Endothelial cell of umbilical vein (primary cell): ENCODE data around the gene RBM43. TPM values are rescaled to one million over a fixed set of nuclear protein-coding genes. Genes with fewer than 3 reads are reported as not detected.

ENCODE experiments used
- BruUV-seq: library from RNA; stranded (reverse); fragments of 400-500 nt; replicated peaks from 2 replicates; lab custom pipeline; 2021; lab: Mats Ljungman, UMichigan
- CTCF ChIA-PET: fragments of 300-600, 350-600 bp; sonication (Branson Sonifier 250); formaldehyde crosslinking; loops from one replicate; lab custom pipeline; 2021; ENCODE audit warnings: antibody characterized with exemption, inconsistent platforms; lab: Charles Lee
- POLR2A ChIA-PET: fragments of 300-600, 350-600 bp; sonication (Branson Sonifier 250); formaldehyde crosslinking; loops from one replicate; lab custom pipeline; 2021; ENCODE audit warnings: antibody characterized with exemption, inconsistent platforms; lab: Charles Lee
- DNase-seq: peaks from one replicate; pipeline ENCODE4 v3.0.0-alpha.2; 2011; ENCODE audit warnings: low read depth, low spot score
- FAIRE-seq: peaks from 2 replicates; lab custom pipeline; 2011; peaks lifted over from hg19 to GRCh38; lab: Jason Lieb, UNC
- H2AFZ ChIP-seq: 2 replicates; pipeline ENCODE4 v1.6.0; 2012; ENCODE audit warnings: low read depth, low read length, control low read depth, inconsistent platforms
- H3K27ac ChIP-seq: 2 replicates; pipeline ENCODE4 v1.5.1; 2011; ENCODE audit warnings: low read depth, mild to moderate bottlenecking, control low read depth, low read length, moderate library complexity; ENCODE audit not compliant: insufficient read depth
- H3K27me3 ChIP-seq, 2 experiments: 2 replicates each; pipeline versions ENCODE4 v1.6.0 to v1.6.1; 2011; ENCODE audit warnings: low read length in 2 of 2, mixed read lengths in 1 of 2; ENCODE audit not compliant: control insufficient read depth in 2 of 2, insufficient read depth in 2 of 2
- H3K36me3 ChIP-seq, 2 experiments: 2 replicates in 1 of 2; 3 replicates in 1 of 2; pipeline ENCODE4 v1.5.1; 2011; ENCODE audit warnings: low read length in 2 of 2, mild to moderate bottlenecking in 1 of 2, moderate library complexity in 1 of 2; ENCODE audit not compliant: control insufficient read depth in 2 of 2, insufficient read depth in 2 of 2; ENCODE audit errors: extremely low read depth in 1 of 2
- H3K4me1 ChIP-seq: 3 replicates; pipeline ENCODE4 v1.5.1; 2011; ENCODE audit warnings: mild to moderate bottlenecking, low read length; ENCODE audit not compliant: control insufficient read depth, insufficient read depth; ENCODE audit errors: extremely low read depth
- H3K4me2 ChIP-seq: 2 replicates; pipeline ENCODE4 v1.6.1; 2011; ENCODE audit warnings: low read length, control low read depth, mixed read lengths; ENCODE audit not compliant: insufficient read depth
- H3K4me3 ChIP-seq, 3 experiments: fragments of 200-600 bp in 1 of 3; sonication (generic), shearing (Covaris generic) in 1 of 3; replicated peaks in 1 of 3; 2 replicates each; pipeline ENCODE4 v1.5.1; 2011 to 2016; ENCODE audit warnings: control low read depth in 3 of 3, low read length in 3 of 3, mild to moderate bottlenecking in 2 of 3, inconsistent platforms in 1 of 3, low read depth in 1 of 3, moderate library complexity in 1 of 3; ENCODE audit not compliant: insufficient read depth in 1 of 3
- H3K79me2 ChIP-seq: 2 replicates; pipeline ENCODE4 v1.6.0; 2012; ENCODE audit warnings: low read length, inconsistent platforms; ENCODE audit not compliant: control insufficient read depth, insufficient read depth
- H3K9ac ChIP-seq: replicated peaks from 2 replicates; pipeline ENCODE3; 2011; ENCODE audit warnings: low read length, control low read depth; ENCODE audit not compliant: insufficient read depth; ENCODE audit errors: extremely low read depth
- H3K9me1 ChIP-seq: replicated peaks from 3 replicates; pipeline ENCODE4 v1.6.0; 2011; ENCODE audit warnings: mild to moderate bottlenecking, low read length; ENCODE audit not compliant: control insufficient read depth, insufficient read depth; ENCODE audit errors: extremely low read depth
- H3K9me3 ChIP-seq: replicated peaks from 2 replicates; pipeline ENCODE4 v1.5.1; 2012; ENCODE audit warnings: low read length, inconsistent platforms; ENCODE audit not compliant: control insufficient read depth, insufficient read depth
- H4K20me1 ChIP-seq: replicated peaks from 2 replicates; pipeline ENCODE3; 2011; ENCODE audit warnings: mild to moderate bottlenecking, low read length; ENCODE audit not compliant: control insufficient read depth, insufficient read depth; ENCODE audit errors: extremely low read depth
- EZH2 ChIP-seq: IDR thresholded peaks from 2 replicates; pipeline ENCODE4 v1.6.1; 2012; ENCODE audit warnings: borderline replicate concordance, low read depth, mild to moderate bottlenecking, moderate library complexity, low read length, inconsistent platforms; ENCODE audit not compliant: severe bottlenecking
- FOS ChIP-seq: IDR thresholded peaks from 2 replicates; pipeline ENCODE4 v1.6.1; 2011; ENCODE audit warnings: mild to moderate bottlenecking, low read length, moderate library complexity, borderline replicate concordance; ENCODE audit not compliant: insufficient read depth
- GATA2 ChIP-seq: IDR thresholded peaks from 2 replicates; pipeline ENCODE4 v1.7.0; 2011; ENCODE audit warnings: low read depth, mild to moderate bottlenecking, moderate library complexity, mixed read lengths, low read length; ENCODE audit not compliant: insufficient read length, insufficient read depth
- JUN ChIP-seq: IDR thresholded peaks from 2 replicates; pipeline ENCODE4 v1.6.1; 2011; ENCODE audit warnings: borderline replicate concordance, low read depth; ENCODE audit not compliant: insufficient read length, insufficient read depth
- MYC ChIP-seq: IDR thresholded peaks from one replicate; pipeline ENCODE4 v1.6.1; 2011; ENCODE audit warnings: mild to moderate bottlenecking, low read depth, low read length
- POLR2A ChIP-seq: IDR thresholded peaks from 2 replicates; pipeline ENCODE4 v1.6.1; 2012; ENCODE audit warnings: low read depth, mild to moderate bottlenecking, control low read depth, low read length
- POLR2AphosphoS5 ChIP-seq: IDR thresholded peaks from 2 replicates; pipeline ENCODE4 v1.6.1; 2012; ENCODE audit warnings: low read depth, mild to moderate bottlenecking, control low read depth, low read length, moderate library complexity; ENCODE audit not compliant: insufficient read depth
- dilution Hi-C: fragments of 300-500 bp; cut with MboI; formaldehyde crosslinking; loops from one replicate; pipeline ENCODE4 v1.15.0; 2019; ENCODE audit warnings: low sequenced_read_pairs; ENCODE audit not compliant: extremely low pct_ligation_motif_present
- intact Hi-C: fragments of 100-400 bp; cut with micrococcal nuclease; formaldehyde crosslinking; loops from one replicate; pipeline ENCODE4 v1.10.0; 2022
- polyA plus RNA-seq, 4 experiments: library from polyadenylated mRNA; depleted of rRNA in 3 of 4; stranded (reverse) in 3 of 4; unstranded in 1 of 4; fragments of >200 nt; gene quantifications; 2 replicates each; pipeline versions ENCODE4 v1.2.1 to v1.2.3, GENCODE V29; 2011 to 2012; ENCODE audit warnings: missing spikeins in 1 of 4
- total RNA-seq: library from RNA; stranded (reverse); gene quantifications from 2 replicates; pipeline ENCODE4 v1.2.3, GENCODE V29; 2021
- TF ChIP-seq, protein P1 (sequence below): IDR thresholded peaks from 2 replicates; pipeline ENCODE4 v1.6.1; 2011; ENCODE audit not compliant: insufficient read depth, insufficient read length
- TF ChIP-seq, protein P2 (sequence below), 2 donors: IDR thresholded peaks; 1 replicate in 1 of 2; 2 replicates in 1 of 2; pipeline ENCODE4 v1.5.1; 2011; ENCODE audit warnings: low read length in 2 of 2, mild to moderate bottlenecking in 2 of 2, moderate library complexity in 2 of 2, control low read depth in 1 of 2, inconsistent platforms in 1 of 2, low read depth in 1 of 2; ENCODE audit not compliant: insufficient read depth in 1 of 2; ENCODE audit errors: extremely low read depth in 1 of 2

RBM43 gene
- total and polyA plus RNA-seq, 2 donors (not counting 3 experiments of a cell fraction or from before 2014, with no cell fraction given): 3.7 to 6.5 TPM

DNA sequence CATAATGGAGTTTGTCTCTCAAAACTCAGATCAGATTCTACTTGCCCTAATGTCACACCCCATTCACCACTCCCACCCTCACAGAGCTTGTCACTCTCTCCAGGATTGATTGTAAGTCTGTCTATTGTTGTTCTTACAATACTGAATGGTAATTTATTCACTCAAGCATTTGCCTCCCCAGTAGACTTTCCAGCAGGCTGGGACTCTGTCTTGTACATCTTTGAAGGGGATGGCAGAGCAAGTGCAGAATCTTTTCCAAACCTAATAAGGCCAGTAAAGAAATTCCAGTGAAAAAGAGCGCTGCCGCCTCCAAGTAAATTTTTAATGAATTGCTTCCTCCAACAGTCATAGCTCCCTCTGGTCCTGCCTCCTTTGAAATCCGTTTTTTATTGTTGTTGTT is 56.9 kb downstream of the RBM43 start:
- dilution Hi-C loops (no loop called here), intact Hi-C loops (no loop called here)
- BruUV-seq: no TSS peak
- H3K9me3 ChIP-seq: no peaks in the 10 kb centered on the region
- no peaks in the 10 kb centered on the region for H3K36me3 ChIP-seq
- no peak for TF ChIP-seq JUN
- no peak for TF ChIP-seq POLR2A
- TF ChIP-seq, protein P1, sequence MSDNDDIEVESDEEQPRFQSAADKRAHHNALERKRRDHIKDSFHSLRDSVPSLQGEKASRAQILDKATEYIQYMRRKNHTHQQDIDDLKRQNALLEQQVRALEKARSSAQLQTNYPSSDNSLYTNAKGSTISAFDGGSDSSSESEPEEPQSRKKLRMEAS: no peak
- no peak for TF ChIP-seq GATA2
- TF ChIP-seq EZH2: no peak
- TF ChIP-seq FOS: no peak
- no peak for TF ChIP-seq POLR2AphosphoS5
- TF ChIP-seq, protein P2, sequence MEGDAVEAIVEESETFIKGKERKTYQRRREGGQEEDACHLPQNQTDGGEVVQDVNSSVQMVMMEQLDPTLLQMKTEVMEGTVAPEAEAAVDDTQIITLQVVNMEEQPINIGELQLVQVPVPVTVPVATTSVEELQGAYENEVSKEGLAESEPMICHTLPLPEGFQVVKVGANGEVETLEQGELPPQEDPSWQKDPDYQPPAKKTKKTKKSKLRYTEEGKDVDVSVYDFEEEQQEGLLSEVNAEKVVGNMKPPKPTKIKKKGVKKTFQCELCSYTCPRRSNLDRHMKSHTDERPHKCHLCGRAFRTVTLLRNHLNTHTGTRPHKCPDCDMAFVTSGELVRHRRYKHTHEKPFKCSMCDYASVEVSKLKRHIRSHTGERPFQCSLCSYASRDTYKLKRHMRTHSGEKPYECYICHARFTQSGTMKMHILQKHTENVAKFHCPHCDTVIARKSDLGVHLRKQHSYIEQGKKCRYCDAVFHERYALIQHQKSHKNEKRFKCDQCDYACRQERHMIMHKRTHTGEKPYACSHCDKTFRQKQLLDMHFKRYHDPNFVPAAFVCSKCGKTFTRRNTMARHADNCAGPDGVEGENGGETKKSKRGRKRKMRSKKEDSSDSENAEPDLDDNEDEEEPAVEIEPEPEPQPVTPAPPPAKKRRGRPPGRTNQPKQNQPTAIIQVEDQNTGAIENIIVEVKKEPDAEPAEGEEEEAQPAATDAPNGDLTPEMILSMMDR (IDR thresholded peaks at IDR 0.05; ENCODE audit: extremely low read depth in 1 of 2, insufficient read depth in 1 of 2, low read depth in 1 of 2, low read length in 2 of 2): no peak
- TF ChIP-seq MYC: no peak
- FAIRE-seq (no peak), DNase-seq (no peak)
- H3K9me1 ChIP-seq: no peaks in the 10 kb centered on the region
- no peak overlapping the region for H2AFZ ChIP-seq
- H3K79me2 ChIP-seq: no peaks in the 10 kb centered on the region
- no peak overlapping the region for H3K9ac ChIP-seq
- H3K27ac ChIP-seq: no peak overlapping the region
- H3K27me3 ChIP-seq: peaks cover 0 to 2% of the 10 kb centered on the region in 2 experiments
- H3K4me1 ChIP-seq: no peaks in the 10 kb centered on the region
- POLR2A ChIA-PET: no interaction called here
- CTCF ChIA-PET: interaction anchor here (1.6 kb wide), 1 partner anchor 16 kb away, joined by 4 read pairs; no protein-coding TSS in a partner anchor
- H4K20me1 ChIP-seq: no peaks in the 10 kb centered on the region
- no peak overlapping the region for H3K4me3 ChIP-seq
- no peak overlapping the region for H3K4me2 ChIP-seq
